IMR-90 (cell line): Measurements from ENCODE around the gene GPAM. TPM values are rescaled to one million over a fixed set of nuclear protein-coding genes. Genes with fewer than 3 reads are reported as not detected.

ENCODE experiments used
- ATAC-seq: fragments of 200-7000 bp; cut with Tn5 transposase; 2 replicates; pipeline ENCODE4 v1.9.1; 2020; ENCODE audit warnings: low read depth, mild to moderate bottlenecking, moderate library complexity
- BruUV-seq: library from RNA; stranded (reverse); fragments of 400-500 nt; replicated peaks from 2 replicates; lab custom pipeline; 2021; lab: Mats Ljungman, UMichigan
- CTCF ChIA-PET: fragments of 300-600 bp; formaldehyde crosslinking; extraction: SDS; loops from one replicate; lab custom pipeline; 2021; ENCODE audit warnings: antibody characterized with exemption; lab: Yijun Ruan, JAX
- POLR2A ChIA-PET: fragments of 300-600 bp; sonication (Branson Sonifier 250); formaldehyde crosslinking; loops from one replicate; lab custom pipeline; 2022; ENCODE audit warnings: antibody characterized with exemption; ENCODE audit not compliant: unreplicated experiment; lab: Charles Lee
- DNase-seq: peaks from one replicate; pipeline ENCODE4 v3.0.0; 2013
- H2AFZ ChIP-seq: replicated peaks from 2 replicates; pipeline ENCODE3; 2013; ENCODE audit warnings: low read length, mild to moderate bottlenecking; ENCODE audit not compliant: poor library complexity
- H2AK5ac ChIP-seq: 2 replicates; pipeline ENCODE4 v1.6.1; 2013; ENCODE audit warnings: low read depth, low read length, inconsistent platforms
- H2AK9ac ChIP-seq: replicated peaks from 2 replicates; pipeline ENCODE3; 2013; ENCODE audit warnings: mild to moderate bottlenecking, low read depth, low read length, moderate library complexity; ENCODE audit not compliant: poor library complexity
- H2BK120ac ChIP-seq: 2 replicates; pipeline ENCODE4 v1.6.1; 2013; ENCODE audit warnings: low read depth, low read length, inconsistent platforms
- H2BK15ac ChIP-seq: 3 replicates; pipeline ENCODE4 v1.6.1; 2013; ENCODE audit warnings: low read depth, low read length, inconsistent platforms
- H2BK20ac ChIP-seq: 2 replicates; pipeline ENCODE4 v1.6.1; 2013; ENCODE audit warnings: low read depth, mild to moderate bottlenecking, inconsistent platforms, low read length, moderate library complexity
- H2BK5ac ChIP-seq: 2 replicates; pipeline ENCODE4 v1.6.1; 2013; ENCODE audit warnings: mild to moderate bottlenecking, low read depth, low read length, inconsistent platforms; ENCODE audit not compliant: poor library complexity, severe bottlenecking
- H3K14ac ChIP-seq: replicated peaks from 2 replicates; pipeline ENCODE4 v1.6.1; 2013; ENCODE audit warnings: low read depth, low read length, inconsistent platforms
- H3K18ac ChIP-seq: 2 replicates; pipeline ENCODE4 v1.6.1; 2013; ENCODE audit warnings: low read depth, low read length, control low read depth
- H3K23ac ChIP-seq: 2 replicates; pipeline ENCODE4 v1.6.1; 2013; ENCODE audit warnings: low read depth, low read length, inconsistent platforms
- H3K27ac ChIP-seq: 2 replicates; pipeline ENCODE4 v1.5.1; 2013; ENCODE audit warnings: mild to moderate bottlenecking, control low read depth, low read length; ENCODE audit not compliant: insufficient read depth
- H3K27me3 ChIP-seq: 2 replicates; pipeline ENCODE4 v1.6.1; 2013; ENCODE audit warnings: low read length; ENCODE audit not compliant: control insufficient read depth, insufficient read depth
- H3K36me3 ChIP-seq: 2 replicates; pipeline ENCODE4 v1.6.1; 2013; ENCODE audit warnings: low read length, mixed read lengths; ENCODE audit not compliant: control insufficient read depth, insufficient read depth
- H3K4ac ChIP-seq: 2 replicates; pipeline ENCODE4 v1.6.1; 2013; ENCODE audit warnings: low read depth, low read length, inconsistent platforms
- H3K4me1 ChIP-seq: 2 replicates; pipeline ENCODE4 v1.6.1; 2013; ENCODE audit warnings: low read length, mixed read lengths; ENCODE audit not compliant: control insufficient read depth, insufficient read depth
- H3K4me2 ChIP-seq: 2 replicates; pipeline ENCODE4 v1.6.1; 2013; ENCODE audit warnings: low read depth, mild to moderate bottlenecking, control low read depth, low read length, moderate library complexity
- H3K4me3 ChIP-seq: 2 replicates; pipeline ENCODE4 v1.5.1; 2013; ENCODE audit warnings: low read depth, mild to moderate bottlenecking, control low read depth, low read length, moderate library complexity; ENCODE audit not compliant: insufficient read depth
- H3K56ac ChIP-seq: 2 replicates; pipeline ENCODE4 v1.6.1; 2013; ENCODE audit warnings: low read length, inconsistent platforms; ENCODE audit not compliant: insufficient read depth; ENCODE audit errors: extremely low read depth
- H3K79me1 ChIP-seq, 2 experiments: 2 replicates each; pipeline ENCODE4 v1.6.1; 2013; ENCODE audit warnings: low read length in 2 of 2, inconsistent platforms in 1 of 2, low read depth in 1 of 2
- H3K9ac ChIP-seq: 2 replicates; pipeline ENCODE4 v1.6.1; 2013; ENCODE audit warnings: low read depth, low read length, control low read depth
- H3K9me1 ChIP-seq: 2 replicates; pipeline ENCODE4 v1.6.1; 2013; ENCODE audit warnings: low read length, inconsistent platforms; ENCODE audit not compliant: insufficient read depth
- H3K9me3 ChIP-seq: 2 replicates; pipeline ENCODE4 v1.6.1; 2013; ENCODE audit warnings: low read length; ENCODE audit not compliant: control insufficient read depth, insufficient read depth
- H4K20me1 ChIP-seq: 2 replicates; pipeline ENCODE4 v1.6.1; 2013; ENCODE audit warnings: low read length, inconsistent platforms; ENCODE audit not compliant: insufficient read depth
- H4K5ac ChIP-seq: 2 replicates; pipeline ENCODE4 v1.6.1; 2013; ENCODE audit warnings: mild to moderate bottlenecking, low read depth, low read length, control low read depth
- H4K8ac ChIP-seq, 2 experiments: 2 replicates each; pipeline ENCODE4 v1.6.1; 2013; ENCODE audit warnings: low read depth in 2 of 2, low read length in 2 of 2, control low read depth in 1 of 2, inconsistent platforms in 1 of 2
- H4K91ac ChIP-seq: 2 replicates; pipeline ENCODE4 v1.6.1; 2013; ENCODE audit warnings: low read depth, low read length, inconsistent platforms; ENCODE audit not compliant: insufficient read depth
- CEBPB ChIP-seq: IDR thresholded peaks from 2 replicates; pipeline ENCODE4 v1.6.1; 2012; ENCODE audit warnings: low read depth, low read length, improper control_type of control experiment
- FOS ChIP-seq: fragments of 150-350 bp; IDR thresholded peaks from 2 replicates; pipeline ENCODE4 v1.6.1; 2016; ENCODE audit warnings: low read depth, low read length
- POLR2A ChIP-seq: IDR thresholded peaks from 2 replicates; pipeline ENCODE4 v1.6.1; 2012; ENCODE audit warnings: mild to moderate bottlenecking, low read depth, low read length
- RFX5 ChIP-seq: IDR thresholded peaks from 2 replicates; pipeline ENCODE4 v1.8.0; 2012; ENCODE audit warnings: low read depth, mild to moderate bottlenecking, low read length, moderate library complexity
- SMC3 ChIP-seq: fragments of 150-350 bp; IDR thresholded peaks from 2 replicates; pipeline ENCODE4 v1.6.1; 2016; ENCODE audit warnings: low read depth, mild to moderate bottlenecking, antibody characterized with exemption, low read length, moderate library complexity
- WGBS, 2 experiments: methylation state at CpG; one replicate each; pipeline versions ENCODE4 v1.1.5 to v1.1.7; 2013; ENCODE audit warnings: missing lambda C conversion rate in 2 of 2; ENCODE audit not compliant: insufficient read length in 1 of 2; ENCODE audit errors: extremely low coverage in 2 of 2; 5-methylcytosine and 5-hydroxymethylcytosine counted together
- dilution Hi-C: fragments of 300-500 bp; cut with HindIII; formaldehyde crosslinking; loops from one replicate; pipeline ENCODE4 v1.14.3; 2018; ENCODE audit warnings: low sequenced_read_pairs; ENCODE audit not compliant: unreplicated experiment
- in situ Hi-C: fragments of 300-500 bp; cut with MboI; formaldehyde crosslinking; loops from 3 replicates; pipeline ENCODE4 v1.14.3; 2019; ENCODE audit warnings: low sequenced_read_pairs, inconsistent platforms, mixed read lengths
- intact Hi-C: fragments of 100-400 bp; cut with micrococcal nuclease; formaldehyde crosslinking; loops from 2 replicates; pipeline ENCODE4 v1.10.0; 2022
- polyA plus RNA-seq, 3 experiments: library from polyadenylated mRNA; depleted of rRNA; stranded (reverse); fragments of >200 nt; gene quantifications; 2 replicates each; pipeline ENCODE4 v1.2.3, GENCODE V29; 2012; ENCODE audit warnings: low replicate concordance in 1 of 3
- total RNA-seq: library from RNA; depleted of rRNA; stranded (reverse); fragments of >200 nt; gene quantifications from 2 replicates; pipeline ENCODE4 v1.2.3, GENCODE V29; 2012
- TF ChIP-seq, protein P1 (sequence below): conservative IDR thresholded peaks from 2 replicates; pipeline ENCODE4 v1.5.1; 2012; ENCODE audit warnings: mild to moderate bottlenecking, low read depth, low read length, improper control_type of control experiment
- TF ChIP-seq, protein P2 (sequence below): fragments of 150-350 bp; IDR thresholded peaks from 2 replicates; pipeline ENCODE4 v1.6.1; 2017; ENCODE audit warnings: mild to moderate bottlenecking, antibody characterized with exemption, low read length, low read depth
- TF ChIP-seq, protein P3 (sequence below): fragments of 150-350 bp; IDR thresholded peaks from 2 replicates; pipeline ENCODE4 v1.6.1; 2016; ENCODE audit warnings: low read depth, mild to moderate bottlenecking, low read length, moderate library complexity, borderline replicate concordance

The GPAM gene
- total and polyA plus RNA-seq, 2 of the 4 experiments (the other 2 are of a cell fraction), result 3.5 to 11.5 TPM

DNA sequence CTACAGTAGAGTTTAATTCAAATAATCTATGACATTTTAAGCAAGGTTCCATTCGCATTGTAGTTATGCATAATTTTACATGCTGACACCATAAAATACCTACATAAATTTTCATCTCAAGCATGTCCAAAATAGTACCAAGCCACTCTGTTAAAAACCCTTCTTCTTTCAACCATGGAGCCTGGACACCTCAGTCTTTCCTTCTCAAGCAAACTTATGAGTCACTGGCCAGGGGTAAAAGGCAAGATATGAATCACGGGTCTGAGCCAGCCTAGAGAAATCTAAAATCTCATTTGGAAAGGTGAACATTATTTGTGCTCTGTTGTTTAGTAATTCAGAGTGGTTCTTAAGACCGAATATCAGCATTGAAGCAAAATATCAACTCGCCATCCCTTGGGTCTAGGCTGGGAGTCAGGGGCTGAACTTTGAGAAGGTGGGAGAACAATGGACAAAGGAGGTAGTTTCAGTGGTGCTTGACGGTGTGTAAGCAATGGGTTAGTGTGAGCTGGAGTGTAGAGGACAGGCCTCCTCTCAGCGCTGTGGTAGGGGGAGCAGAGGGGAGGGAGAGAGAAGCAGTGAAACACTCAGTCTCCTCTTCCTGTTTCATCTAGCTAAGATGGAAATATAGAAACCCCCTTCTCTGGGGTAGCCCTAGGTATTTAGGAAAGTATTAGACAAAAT lies 19.1 kb upstream of the GPAM start:
- peak overlapping the region; percentile 67 for H2AK5ac ChIP-seq
- H4K20me1 ChIP-seq, result no peaks in the 10 kb centered on the region
- no peak overlapping the region for H2BK15ac ChIP-seq
- no peak overlapping the region for H3K27ac ChIP-seq
- no peak overlapping the region for H2AK9ac ChIP-seq
- H3K9me1 ChIP-seq, result 0 out of 2 replicates have a peak, but pooled peaks cover 2% of the 10 kb centered on the region
- ChIA-PET POLR2A (no interaction called here), CTCF (no interaction called here)
- H3K4me3 ChIP-seq, result no peak overlapping the region
- H2BK120ac ChIP-seq, result no peak overlapping the region
- TF ChIP-seq CEBPB (no peak), FOS (0 out of 2 replicates have a peak, but pooled peaks have one; percentile 19), RFX5 (no peak), POLR2A (no peak), SMC3 (no peak)
- TF ChIP-seq, protein P1, sequence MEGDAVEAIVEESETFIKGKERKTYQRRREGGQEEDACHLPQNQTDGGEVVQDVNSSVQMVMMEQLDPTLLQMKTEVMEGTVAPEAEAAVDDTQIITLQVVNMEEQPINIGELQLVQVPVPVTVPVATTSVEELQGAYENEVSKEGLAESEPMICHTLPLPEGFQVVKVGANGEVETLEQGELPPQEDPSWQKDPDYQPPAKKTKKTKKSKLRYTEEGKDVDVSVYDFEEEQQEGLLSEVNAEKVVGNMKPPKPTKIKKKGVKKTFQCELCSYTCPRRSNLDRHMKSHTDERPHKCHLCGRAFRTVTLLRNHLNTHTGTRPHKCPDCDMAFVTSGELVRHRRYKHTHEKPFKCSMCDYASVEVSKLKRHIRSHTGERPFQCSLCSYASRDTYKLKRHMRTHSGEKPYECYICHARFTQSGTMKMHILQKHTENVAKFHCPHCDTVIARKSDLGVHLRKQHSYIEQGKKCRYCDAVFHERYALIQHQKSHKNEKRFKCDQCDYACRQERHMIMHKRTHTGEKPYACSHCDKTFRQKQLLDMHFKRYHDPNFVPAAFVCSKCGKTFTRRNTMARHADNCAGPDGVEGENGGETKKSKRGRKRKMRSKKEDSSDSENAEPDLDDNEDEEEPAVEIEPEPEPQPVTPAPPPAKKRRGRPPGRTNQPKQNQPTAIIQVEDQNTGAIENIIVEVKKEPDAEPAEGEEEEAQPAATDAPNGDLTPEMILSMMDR, result no peak
- TF ChIP-seq, protein P2, sequence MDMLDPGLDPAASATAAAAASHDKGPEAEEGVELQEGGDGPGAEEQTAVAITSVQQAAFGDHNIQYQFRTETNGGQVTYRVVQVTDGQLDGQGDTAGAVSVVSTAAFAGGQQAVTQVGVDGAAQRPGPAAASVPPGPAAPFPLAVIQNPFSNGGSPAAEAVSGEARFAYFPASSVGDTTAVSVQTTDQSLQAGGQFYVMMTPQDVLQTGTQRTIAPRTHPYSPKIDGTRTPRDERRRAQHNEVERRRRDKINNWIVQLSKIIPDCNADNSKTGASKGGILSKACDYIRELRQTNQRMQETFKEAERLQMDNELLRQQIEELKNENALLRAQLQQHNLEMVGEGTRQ, result no peak
- TF ChIP-seq, protein P3, sequence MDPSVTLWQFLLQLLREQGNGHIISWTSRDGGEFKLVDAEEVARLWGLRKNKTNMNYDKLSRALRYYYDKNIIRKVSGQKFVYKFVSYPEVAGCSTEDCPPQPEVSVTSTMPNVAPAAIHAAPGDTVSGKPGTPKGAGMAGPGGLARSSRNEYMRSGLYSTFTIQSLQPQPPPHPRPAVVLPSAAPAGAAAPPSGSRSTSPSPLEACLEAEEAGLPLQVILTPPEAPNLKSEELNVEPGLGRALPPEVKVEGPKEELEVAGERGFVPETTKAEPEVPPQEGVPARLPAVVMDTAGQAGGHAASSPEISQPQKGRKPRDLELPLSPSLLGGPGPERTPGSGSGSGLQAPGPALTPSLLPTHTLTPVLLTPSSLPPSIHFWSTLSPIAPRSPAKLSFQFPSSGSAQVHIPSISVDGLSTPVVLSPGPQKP, result no peak
- no peak overlapping the region for H2BK5ac ChIP-seq
- no TSS peak for BruUV-seq
- H3K56ac ChIP-seq, result no peak overlapping the region
- H3K14ac ChIP-seq, result no peak overlapping the region
- H4K5ac ChIP-seq, result no peak overlapping the region
- peak; percentile 70 for DNase-seq
- 42% methylated on average over 2 of the region's 6 CpGs; no CpG with 5 or more reads in 1 of the 2 experiments for WGBS, 2 experiments
- H3K18ac ChIP-seq, result peak overlapping the region; percentile 60; the same call in 1 of the 2 replicates
- intact Hi-C loops, result no loop called here
- no peak overlapping the region; the same call in 1 of the 2 replicates for H4K91ac ChIP-seq
- in situ Hi-C loops, result no loop called here
- no peak overlapping the region for H2BK20ac ChIP-seq
- H3K9me3 ChIP-seq, result no peaks in the 10 kb centered on the region
- H3K4ac ChIP-seq, result no peak overlapping the region
- dilution Hi-C loops, result no loop called here
- H3K36me3 ChIP-seq, result no peaks in the 10 kb centered on the region
- H3K27me3 ChIP-seq, result no peaks in the 10 kb centered on the region
- ATAC-seq, result peak; percentile 72
- H3K4me1 ChIP-seq, result peaks cover 4% of the 10 kb centered on the region; the same call in 1 of the 2 replicates
- no peak overlapping the region for H3K9ac ChIP-seq
- H3K79me1 ChIP-seq, result no peaks in the 10 kb centered on the region
- peak overlapping the region; percentile 15; the same call in 1 of the 2 replicates for H3K4me2 ChIP-seq
- H2AFZ ChIP-seq, result no peak overlapping the region
- H4K8ac ChIP-seq, result peak overlapping the region in 1 of 2 experiments; percentile 2; a peak in 1 of 4 replicates
- no peak overlapping the region for H3K23ac ChIP-seq
